HG03196 (cell line): ENCODE results near the gene FLYWCH2.
A peak's percentile ranks its signal among the peaks of the same experiment; 100 is the strongest.
"Not testable (repeated sequence)": the region's sequence is repeated elsewhere in the genome, so short reads cannot be mapped to it uniquely, and the experiment has no call there.

Experiments used
- ATAC-seq: cut with Tn5 transposase; IDR thresholded peaks from one replicate; pipeline ENCODE4 v1.9.1; 2021; ENCODE audit not compliant: unreplicated experiment

Gene FLYWCH2

DNA sequence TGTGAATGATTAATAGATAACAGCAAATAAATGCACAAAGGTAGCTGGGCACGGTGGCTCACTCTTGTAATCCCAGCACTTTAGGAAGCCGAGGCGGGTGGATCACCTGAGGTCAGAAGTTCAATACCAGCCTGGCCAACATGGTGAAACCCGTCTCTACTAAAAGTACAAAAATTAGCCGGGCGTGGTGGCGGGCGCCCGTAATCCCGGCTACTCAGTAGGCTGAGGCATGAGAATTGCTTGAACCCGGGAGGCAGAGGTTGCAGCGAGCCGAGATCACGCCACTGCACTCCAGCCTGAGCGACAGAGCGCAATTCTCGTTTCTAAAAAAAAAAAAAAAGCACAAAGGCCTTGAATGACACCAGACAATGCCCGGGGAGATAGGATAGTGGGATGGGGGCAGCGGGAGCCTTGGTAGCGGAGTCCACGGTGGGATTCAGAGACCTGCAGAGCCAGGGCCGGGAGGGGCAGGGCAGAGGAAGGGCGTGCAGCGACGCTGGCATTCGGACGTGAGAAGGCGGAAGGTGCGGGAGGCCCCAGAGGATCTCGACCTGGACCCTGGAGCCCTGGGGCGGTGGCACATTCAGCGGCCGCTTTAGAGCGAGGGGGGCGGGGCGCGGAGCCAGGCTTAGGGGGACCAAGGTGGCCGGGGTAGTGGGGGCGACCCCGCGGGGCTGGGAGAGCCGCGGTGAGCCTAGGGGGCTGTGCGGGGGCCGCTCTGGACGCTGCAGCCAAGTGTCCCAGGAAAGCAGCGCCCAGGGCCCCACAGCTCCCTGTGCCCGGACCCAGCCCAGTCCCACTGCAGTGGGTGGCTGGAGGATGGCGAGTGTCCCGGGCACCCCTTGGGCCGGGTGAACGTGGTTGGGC is 999 bp upstream of the FLYWCH2 start:
- ATAC-seq, result peak; percentile 14

DNA sequence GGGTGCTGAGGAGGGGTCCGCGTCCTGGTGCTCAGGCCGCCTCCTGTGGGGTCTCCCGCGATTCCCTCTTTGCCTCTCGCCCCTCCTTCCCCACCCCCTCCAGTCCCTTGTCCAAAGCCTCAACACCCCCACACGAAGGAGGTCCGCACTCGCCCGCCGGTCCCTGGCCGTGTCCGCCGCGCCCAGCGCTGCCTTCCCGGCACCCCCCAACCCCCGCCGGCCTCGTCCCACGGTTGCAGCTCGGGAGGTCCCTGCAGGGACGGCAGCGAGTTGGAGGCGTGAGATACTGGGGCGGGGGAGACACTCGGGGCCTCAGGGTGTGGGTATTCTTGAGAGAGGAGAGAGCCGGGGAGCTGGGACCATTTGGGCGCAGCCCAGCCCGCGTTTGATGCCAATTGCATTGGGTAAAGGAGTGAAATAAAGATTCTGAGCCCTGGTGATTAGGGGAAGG is 468 bp downstream of the FLYWCH2 start:
- ATAC-seq, result no peak

DNA sequence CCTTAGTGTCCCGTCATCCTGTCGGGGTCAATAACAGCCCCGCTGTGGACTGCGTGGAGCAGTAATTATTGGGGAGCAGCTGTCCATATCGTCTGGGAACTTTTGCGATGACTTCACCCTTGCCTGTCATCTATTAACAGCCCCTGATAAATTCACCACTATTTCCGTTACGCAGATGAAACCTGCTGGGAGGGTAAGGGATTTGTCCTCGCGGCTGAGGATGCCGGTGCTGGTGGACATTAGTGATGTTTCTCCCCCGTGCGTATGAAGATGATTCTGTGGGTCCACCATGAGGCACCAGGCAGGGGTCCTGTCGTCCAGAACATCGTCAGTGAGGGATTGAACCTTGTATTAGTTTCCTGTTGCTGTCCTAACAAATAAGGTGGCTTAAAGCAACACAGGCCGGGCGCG is 1.0 kb downstream of the FLYWCH2 start:
- ATAC-seq, result no peak

DNA sequence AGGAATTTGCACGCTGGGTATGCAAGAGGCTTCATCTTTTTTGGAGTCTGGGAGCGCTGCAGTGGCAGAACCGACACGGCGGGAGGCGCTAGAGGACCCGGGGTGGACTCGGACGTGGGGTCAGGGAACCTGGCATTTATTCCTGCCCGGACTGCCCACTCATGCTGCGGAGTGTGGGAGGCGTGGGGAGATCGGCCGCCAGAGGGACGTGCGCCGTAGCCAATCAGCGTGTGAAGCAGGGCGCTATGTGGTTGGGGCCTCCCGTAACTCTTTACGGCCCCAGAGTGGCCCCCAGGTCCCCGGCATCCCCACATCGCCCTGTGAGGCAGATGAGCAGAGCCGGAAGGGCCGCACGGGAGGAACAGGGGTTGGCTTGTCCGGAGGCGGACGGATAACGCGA is 11.2 kb downstream of the FLYWCH2 start:
- no peak for ATAC-seq

DNA sequence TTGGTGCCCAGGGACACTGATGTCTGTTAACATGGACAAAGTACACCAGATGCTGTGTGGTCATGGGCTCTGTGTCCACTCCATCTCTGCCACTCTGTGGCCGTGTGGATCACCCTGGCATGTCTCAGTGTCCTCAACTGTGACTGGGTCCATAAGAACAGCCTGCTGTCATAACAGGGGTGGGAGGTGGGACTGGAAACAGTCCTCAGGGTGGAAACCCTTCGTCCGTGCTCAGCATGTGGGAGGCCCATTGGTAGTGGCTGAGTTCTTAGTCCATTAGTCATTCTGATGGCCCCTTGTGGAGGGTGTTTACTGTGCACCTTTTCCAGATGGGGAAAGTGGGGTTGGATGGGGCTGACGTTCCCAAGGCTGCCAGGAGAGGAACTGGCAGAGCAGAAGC is 12.8 kb downstream of the FLYWCH2 start:
- ATAC-seq, result no peak

DNA sequence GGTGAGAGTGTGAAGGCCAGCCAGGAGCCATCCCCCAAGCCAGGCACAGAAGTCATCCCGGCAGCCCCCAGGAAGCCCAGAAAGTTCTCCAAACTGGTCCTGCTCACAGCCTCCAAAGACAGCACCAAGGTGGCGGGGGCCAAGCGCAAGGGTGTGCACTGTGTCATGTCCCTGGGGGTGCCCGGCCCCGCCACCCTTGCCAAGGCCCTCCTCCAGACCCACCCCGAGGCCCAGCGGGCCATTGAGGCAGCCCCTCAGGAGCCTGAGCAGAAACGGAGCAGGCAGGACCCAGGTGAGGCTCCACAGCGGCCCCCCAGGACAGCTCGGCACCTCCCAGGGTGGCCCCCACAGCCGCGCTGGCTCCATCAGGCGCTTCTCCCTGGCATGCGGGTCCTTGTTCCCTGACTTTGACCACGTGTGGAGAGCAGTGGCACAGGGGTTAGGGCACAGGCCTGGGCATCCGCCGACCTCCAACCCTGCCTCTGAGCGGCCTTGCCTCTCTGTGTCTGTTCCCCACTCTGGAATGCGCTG is 13.5 kb downstream of the FLYWCH2 start:
- ATAC-seq, result no peak

DNA sequence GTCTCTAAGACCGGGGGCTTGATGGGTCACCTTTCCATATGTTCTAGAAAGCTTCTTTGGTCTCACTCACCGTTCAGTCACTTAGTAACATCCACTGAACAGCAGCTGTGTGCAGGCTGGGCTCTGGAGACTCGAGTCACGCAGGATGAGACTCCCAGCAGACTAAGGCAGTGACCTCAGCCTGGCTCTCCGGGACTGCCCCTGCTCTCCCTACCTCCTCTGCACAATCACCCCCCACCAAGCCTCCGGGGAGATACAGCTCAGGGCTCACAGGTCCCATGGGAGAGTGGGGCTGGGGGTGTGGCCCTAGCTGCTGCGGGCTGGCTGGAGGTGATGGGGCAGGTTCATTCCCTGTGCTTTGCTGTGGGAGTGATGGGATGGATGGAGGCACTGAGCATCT is 14.1 kb downstream of the FLYWCH2 start:
- ATAC-seq, result no peak

DNA sequence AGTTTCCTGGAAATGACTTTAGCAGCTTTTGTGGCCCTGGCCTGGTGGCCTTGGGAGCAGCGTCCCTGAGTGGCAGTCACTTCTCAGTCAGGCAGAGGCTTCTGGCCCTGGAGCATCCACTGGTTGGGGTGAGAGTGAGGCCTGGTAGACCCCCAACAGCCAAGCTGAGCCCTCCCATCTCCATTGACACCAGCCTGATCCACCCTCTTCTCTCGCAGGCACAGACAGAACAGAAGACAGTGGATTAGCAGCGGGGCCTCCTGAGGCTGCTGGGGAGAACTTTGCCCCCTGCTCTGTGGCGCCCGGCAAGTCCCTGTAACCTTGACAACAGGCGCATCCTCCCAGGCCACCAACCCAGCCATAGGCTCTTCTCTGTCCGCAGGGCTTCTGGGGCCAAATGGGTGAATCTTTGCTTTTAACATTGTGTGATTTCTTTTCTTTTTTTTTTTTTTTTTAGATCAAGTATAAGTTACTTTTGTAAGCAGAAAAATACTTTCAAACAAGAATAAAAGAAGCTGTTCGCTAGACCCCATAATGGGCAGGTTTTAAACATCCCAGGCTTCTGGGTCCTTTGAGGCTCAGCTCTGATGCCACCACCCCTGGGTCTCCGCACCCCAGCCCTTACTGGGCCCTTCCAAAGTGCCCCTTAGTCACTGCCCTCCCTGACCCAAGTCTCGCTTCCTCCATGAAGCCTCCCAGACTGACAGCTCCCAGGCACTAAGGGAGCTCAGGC is 16.0 kb downstream of the FLYWCH2 start:
- ATAC-seq, result no peak

DNA sequence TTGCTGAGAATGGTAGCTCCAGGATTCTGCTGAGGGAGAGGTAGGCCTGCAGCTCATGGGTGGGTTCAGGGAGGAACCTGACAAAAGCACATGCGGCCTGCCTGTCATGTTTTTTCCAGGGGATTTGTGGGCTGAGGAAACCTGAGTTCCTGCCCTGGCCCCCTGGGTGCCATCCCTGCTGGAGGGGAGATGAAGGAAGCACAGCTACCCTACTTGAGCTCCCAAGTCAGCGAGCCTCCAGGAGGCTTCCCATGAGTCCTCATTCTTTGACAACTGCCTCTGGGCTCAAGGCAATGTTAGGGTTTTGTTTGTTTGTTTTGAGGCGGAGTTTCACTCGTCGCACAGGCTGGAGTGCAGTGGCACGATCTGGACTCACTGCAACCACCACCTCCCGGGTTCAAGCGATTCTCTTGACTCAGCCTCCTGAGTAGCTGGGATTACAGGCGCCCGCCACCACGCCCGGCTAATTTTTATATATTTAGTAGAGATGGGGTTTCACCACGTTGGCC is 16.6 kb downstream of the FLYWCH2 start:
- ATAC-seq, result no peak

DNA sequence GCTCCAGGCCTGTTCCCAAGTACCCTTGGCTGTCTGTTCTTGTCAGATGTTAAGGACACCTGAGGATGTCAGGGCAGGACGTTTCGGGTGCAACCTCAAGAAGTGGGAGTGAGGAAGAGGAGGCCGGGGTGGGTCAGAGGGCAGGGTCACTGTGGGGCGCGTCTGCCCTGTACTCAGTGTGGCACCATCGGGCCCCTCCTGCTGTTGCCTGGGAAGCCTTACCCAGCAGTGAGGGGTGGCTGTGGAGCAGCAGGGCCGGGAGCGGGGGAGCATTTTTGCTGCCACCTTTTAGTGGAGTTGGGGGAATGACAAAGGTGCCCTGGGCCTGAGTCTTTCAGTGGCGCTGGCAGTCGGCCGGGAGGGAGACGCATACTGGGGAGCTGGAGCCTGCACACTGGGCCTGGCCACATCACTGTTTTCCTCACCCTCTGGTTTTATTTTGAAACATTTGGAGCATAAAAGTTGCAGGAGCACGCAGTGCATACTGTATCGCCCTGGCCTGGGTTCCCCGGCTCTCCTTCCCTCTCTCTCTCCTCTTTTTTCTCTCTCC is 17.6 kb downstream of the FLYWCH2 start:
- no peak for ATAC-seq

DNA sequence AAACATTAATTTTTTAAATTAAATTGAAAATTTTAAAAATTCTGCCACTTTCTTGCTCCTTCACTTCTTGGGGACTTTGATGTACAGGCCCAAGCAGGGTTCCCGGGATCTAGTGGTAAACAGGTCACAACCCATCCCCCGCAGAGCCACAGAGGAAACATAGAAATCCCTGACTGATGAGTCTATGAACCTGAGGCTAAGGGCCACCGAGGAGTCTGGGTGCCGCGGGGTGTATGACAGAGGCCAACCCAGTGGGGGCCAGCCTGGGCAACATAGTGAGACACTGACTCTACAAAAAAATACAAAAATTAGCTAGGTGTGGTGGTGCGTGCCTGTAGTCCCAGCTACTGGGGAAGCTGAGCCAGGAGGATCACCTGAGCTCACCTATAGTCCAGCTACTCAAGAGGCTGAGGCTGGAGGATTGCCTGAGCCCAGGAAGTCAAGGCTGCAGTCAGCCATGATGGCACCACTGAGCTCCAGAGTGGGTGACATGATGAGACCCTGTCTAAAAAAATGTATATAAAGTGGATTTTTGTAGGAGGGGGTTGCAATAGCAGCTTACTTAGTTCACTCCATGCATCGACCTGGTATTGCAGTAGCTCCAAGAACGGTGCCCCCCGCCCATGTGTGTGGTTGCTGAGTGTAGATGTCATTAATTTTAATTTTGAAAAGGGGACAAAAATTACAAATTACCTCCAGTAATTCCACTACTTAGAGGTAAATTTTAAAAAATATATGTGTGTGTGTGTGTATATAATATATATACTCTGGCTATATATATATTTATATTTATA is 19.5 kb downstream of the FLYWCH2 start:
- no peak for ATAC-seq

DNA sequence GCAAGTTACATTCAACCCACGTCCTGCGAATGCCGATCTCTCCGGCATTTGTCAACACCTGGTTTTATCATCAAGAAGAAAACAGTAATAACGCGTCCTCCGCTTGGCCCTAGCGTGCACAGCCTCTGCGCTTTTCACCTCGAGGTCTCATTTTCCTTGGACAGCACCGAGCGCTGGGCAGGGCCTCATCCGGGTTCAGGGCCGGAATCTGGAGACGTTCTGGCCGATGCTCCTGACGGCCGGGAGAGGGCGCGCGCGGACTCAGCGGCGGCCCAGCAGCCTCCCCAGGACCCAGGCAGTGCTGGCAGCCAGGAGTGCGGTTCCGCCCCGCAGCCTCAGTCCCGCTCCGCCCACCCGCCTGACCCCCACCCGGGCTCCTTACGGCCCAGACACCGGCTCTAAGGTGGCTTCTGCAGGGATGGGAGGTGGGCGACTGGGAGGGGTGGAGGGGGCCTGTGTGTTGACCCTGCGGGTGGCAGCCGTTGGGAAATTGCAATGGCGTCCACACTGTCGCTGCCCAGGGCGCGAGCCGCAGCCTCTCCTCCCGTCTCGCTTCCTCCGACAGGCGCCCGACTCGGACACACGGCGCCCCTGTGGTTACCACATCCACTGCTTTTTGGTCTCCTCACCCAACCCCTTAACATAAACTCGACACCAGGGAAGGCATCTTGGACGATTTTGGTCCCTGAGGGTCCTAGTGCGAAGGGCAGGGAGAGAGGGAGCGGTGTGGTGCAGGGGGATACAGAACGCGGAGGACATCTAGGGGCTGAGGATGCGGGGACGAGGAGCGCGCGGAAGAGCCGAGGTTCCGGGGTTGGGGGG is 21.3 kb downstream of the FLYWCH2 start:
- peak; percentile 51 for ATAC-seq

DNA sequence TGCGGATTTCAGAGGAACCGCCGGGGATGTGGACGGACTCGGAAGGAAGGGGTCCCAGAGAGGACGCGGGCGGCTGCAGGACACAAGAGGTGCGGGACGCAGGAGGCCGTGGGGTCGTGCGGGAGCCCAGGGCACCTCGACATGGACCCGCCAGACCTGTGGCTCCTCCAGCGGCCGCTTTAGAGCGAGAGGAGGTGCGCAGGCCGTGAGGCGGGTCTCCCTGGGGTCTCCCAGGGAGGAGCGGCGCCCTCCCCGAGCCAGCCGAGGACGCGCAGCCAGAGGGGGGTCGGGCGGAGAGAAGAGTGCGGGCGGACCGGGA is 21.9 kb downstream of the FLYWCH2 start:
- ATAC-seq, result peak; percentile 4

DNA sequence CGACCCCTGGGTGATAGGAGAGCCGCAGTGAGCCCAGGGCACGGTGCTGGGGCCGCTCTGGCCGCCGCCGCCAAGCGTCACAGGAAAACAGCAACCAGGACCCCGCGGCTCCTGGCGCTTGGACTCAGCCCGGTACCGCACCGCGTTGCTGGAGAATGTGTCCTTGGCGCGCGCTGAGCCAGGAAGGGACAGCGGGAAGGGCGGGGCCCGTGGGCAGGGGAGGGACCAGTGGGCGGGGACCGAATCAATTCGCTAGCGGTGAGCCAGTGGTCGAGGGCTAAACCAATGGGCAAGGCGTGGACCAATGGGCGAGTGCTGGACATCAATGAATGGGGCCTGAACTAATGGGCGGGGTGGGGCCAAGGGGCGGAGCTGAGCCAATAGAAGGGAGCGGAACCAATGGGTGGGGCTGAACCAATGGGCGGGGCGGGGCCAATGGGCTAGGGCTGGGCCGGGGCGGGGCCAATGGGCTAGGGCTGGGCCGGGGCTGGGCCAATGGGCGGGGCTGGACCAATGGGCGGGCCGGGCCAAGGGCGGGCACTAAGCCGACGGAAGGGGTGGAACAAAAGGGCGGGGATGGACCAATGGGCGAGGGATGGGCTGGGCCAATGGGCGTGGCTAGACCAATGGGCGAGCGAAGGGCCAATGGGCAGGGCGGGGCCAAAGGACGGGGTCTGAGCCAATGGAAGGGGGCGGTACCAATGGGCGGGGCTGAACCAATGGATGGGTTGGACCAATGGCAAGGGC is 22.4 kb downstream of the FLYWCH2 start:
- ATAC-seq, result peak; percentile 81

DNA sequence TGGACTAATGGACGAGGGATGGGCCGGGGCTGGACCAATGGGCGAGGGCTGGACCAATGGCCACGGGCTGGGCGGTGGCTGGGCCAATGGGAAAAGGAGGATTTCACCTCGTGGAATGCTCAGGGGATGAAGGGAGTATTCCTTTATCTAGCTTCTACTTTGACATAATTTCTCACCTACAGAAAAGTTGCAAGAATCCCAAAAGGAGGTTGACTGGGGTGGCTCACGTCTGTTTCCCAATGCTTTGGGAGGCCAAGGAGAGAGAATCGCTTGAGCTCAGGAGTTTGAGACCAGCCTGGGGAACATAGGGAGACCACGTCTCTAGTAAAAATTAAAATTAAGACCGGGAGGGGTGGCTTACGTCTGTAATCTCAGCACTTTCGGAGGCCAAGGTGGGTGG is 23.0 kb downstream of the FLYWCH2 start:
- no peak for ATAC-seq

DNA sequence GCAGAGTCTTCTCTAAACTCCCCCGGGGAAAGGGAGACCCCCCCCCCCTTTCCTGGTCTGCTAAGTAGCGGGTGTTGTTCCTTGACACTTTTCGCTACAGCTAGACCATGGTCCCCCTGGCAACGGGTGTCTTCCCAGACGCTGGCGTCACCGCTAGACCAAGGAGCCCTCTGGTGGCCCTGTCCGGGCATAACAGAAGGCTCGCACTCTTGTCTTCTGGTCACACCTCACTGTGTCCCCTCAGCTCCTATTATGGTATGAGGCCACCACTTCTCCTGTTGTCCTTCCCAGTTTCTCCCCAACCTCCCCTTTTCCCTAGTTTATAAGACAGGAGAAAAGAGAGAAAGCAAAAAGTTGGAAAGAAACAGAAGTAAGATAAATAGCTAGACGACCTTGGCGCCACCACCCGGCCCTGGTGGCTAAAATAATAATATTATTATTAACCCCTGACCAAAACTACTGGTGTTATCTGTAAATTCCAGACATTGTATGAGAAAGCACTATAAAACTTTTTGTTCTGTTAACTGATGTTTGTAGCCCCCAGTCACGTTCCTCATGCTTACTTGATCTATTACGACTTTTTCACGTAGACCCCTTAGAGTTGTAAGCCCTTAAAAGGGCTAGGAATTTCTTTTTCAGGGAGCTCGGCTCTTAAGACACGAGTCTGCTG is 24.2 kb downstream of the FLYWCH2 start:
- ATAC-seq, result not testable (repeated sequence)

DNA sequence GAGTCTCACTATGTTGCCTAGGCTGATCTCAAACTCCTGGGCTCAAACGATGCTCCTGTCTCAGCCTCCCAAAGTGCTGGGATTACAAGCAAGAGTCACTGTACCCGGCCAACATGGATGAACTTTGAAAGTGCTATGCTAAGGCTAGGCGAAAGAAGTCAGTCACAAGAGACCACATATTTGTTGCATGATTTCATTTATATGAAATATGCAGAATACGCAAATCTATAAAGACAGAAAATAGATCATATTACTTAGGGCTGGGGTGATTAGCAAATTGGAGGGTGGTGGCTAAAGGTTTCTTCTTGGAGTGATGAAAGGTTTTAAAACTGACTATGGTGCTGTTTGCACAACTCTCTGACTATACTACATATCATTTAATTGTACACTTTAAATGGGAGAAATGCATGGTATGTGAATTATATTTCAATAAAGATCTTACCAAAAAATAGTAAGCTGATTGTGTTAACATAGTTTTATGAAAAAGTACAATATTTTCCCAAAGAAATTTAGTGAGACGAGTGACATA is 27.5 kb downstream of the FLYWCH2 start:
- ATAC-seq, result no peak

DNA sequence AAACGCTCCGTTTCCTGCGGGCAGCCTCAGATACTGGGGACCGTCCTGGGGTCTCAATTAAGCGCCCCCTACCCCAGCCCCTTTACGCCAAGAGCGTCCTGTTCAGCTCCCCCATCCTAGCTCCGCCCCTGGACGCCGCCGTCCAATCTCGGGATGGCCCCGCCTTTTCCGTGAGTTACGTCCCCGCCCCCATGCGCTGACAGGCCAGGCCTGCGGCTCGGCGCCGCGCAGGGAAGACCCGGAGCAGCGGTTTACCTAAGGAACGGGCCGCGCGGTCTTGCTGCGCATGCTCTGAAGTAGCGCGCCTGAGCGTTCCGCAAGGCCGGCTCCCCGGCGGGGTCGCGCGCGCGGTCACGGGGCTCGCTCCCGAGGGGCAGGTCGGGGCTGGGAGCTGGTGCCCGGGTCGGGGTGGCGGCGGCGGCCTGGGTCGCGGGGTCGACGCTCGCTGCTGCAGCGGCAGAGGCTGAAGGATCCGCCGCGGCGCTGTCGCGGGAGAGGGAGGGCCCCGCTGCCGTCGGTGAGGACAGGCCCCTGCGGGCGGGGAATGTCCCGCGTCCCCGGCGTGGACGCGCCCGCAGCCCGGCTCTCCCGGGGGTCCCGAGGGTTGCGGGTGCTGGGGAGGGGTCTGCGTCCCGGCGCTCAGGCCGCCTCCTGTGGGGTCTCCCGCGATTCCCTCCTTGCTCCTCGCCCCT is 28.8 kb downstream of the FLYWCH2 start, which contains the start of gene FLYWCH1:
Gene FLYWCH1 (plus strand): TSS at position 294 of the 692 bp plus-strand sequence. CDS start 17,755 bp downstream, outside the sequence.
- ATAC-seq, result peak; percentile 87
